GM19238 (cell line): ENCODE results near the gene DMKN.

ENCODE experiments used
- DNase-seq: peaks from one replicate; pipeline ENCODE4 v3.0.0; 2011; ENCODE audit warnings: low spot score; ENCODE audit not compliant: insufficient read length

The DMKN gene

DNA sequence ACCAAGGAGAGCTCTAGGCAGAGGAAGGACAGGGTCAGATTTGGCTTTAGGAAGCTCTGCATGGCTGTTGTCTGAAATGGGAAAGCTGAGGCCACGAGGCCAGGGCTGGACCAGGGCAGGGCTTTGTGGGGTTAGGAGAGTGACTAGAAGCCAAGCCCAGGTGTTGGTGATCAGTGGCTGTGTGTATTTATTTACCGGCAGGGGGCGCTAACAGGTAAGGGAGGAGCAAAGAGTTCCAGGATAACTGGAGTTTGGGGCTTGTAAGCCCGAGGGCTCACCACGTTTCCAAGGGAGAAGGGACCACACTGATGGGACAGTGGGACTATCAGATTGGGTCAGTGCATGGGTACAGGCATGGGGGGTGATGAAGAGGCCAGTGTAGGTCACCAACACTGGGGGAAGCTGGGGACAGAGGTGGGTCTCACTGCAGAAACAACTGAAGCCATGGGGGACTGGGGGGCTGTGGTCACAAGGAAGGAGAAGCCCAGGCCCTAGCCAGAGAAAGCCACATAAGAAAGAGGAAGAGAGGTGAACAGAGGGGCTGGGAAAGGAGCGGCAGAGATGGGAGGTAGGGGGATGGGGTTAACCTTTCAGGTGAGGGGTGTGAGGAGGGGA lies 35.8 kb upstream of the DMKN start:
- DNase-seq: peak; percentile 69

DNA sequence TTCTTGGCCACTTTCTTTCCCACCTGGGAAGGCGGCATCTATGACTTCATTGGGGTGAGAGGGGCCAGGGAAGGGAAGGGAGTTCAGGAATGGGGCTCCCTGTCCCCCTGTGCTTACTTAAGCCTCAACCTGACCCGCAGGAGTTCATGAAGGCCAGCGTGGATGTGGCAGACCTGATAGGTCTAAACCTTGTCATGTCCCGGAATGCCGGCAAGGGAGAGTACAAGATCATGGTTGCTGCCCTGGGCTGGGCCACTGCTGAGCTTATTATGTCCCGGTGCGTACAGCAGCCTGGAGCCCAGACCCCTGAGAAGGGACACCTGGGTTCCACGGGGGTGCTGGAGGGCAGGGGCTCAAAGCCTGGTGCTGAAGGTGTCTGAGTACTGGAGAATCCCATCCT lies 33.1 kb upstream of the DMKN start:
- no peak for DNase-seq

GRCh38 chr19:35545855-35546381 lies 32.5 kb upstream of the DMKN start:
- peak; percentile 65 for DNase-seq

DNA sequence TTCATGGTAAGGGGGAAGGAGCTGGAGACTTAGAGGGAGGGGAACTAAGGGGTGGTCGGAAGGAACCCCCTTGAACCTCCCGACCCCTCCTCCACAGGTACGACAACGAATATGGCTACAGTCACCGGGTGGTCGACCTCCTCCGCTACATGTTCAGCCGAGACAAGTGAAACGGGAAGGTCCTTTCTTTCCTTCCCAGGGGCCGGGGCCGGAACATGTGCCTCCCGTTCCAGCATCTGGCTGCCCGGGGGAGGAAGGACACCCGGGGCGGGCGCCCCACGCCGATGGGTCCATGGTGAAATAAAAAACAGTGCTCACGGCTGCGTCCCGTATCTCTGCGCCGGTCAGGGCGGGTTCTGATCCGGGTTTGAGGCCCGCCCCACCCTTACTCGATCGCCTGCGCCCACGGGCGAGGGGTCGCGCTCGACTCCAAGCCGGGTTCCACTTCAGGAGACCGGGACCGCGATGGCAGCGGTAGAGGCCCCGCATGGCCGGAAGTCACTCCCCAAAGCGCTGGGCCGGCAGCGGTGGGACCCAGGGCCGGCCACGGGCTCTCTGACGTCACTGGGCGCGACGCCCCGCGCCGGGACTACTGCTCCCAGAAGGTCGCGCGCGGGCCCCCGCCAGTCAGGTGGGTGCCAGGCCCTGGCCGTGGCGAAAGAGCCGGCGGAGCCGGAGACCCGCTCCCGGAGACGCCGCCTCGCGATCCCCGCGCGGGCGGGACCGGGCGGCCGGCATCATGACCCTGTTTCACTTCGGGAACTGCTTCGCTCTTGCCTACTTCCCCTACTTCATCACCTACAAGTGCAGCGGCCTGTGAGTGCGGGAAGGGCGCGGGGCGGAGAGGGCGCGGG lies 31.8 kb upstream of the DMKN start, which contains the start of gene TMEM147:
Gene TMEM147 (plus strand): TSS at position 626 of the 854 bp plus-strand sequence. CDS start 114 bp downstream, at position 740.
- DNase-seq: peak; percentile 99

DNA sequence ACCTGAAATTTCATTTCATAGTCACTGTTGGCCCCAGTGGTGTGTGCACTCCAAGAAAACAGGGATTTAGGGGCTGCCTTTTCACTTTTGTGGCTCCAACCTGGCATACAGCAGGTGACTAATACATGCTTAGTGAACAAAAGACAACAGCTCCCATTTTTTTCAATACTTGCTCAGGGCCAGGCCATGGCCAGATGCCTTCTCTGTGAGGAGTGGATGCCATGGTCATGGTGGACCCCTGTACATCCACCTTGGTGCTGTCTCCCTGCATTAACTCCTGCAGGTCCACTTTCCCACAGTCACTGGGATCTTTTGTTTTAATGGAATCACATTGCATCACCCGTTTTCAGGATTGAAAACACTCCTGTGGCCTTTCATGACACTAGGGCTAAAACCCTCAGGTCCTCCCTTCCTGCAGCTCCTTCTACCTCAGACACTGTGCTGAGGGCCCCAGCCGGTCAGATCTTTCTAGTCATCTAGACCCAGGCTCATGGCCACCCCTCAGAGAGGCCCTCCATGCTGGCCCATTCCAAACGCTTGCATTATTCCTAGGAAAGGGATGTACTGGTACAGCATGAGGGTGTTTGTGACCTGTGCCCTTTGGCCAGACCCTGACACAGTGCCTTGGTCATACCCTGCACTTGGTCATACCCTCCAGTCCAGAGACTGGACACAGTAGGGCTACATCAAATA lies 30.8 kb upstream of the DMKN start:
- DNase-seq: no peak

DNA sequence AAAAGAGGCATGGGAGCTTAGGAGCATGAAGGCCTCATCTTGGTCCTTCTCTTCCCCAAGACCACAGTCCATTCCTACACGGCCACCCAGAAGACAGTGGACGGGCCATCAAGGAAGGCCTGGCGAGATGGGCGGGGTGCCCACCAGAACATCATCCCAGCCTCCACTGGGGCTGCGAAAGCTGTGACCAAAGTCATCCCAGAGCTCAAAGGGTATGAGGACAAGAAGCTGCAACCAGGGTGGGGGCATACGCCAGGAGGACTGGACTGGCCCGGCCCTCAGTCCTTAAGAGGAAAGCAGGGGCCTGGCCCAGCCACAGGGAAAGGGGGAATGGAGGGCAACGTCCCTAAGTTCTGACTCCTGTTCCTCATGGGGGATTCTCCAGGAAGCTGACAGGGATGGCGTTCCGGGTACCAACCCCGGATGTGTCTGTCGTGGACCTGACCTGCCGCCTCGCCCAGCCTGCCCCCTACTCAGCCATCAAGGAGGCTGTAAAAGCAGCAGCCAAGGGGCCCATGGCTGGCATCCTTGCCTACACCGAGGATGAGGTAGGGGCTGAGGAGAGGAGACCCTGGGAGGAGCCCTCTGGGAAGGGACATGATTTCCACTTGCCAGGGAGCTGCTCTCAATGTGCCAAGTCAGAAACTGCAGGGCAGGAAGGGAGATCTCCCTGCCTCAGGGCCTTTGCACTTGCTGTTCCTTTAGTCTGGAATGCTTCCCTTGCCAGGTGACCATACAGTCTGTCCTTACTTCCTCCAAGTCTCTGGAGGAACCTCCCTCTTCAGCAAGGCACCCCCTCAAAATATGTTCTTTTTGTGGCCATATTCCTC lies 30.0 kb upstream of the DMKN start:
- no peak for DNase-seq

- DNase-seq: no peak
Measured at GRCh38 chr19:35542209-35542608, 28.8 kb upstream of the DMKN start.

DNA sequence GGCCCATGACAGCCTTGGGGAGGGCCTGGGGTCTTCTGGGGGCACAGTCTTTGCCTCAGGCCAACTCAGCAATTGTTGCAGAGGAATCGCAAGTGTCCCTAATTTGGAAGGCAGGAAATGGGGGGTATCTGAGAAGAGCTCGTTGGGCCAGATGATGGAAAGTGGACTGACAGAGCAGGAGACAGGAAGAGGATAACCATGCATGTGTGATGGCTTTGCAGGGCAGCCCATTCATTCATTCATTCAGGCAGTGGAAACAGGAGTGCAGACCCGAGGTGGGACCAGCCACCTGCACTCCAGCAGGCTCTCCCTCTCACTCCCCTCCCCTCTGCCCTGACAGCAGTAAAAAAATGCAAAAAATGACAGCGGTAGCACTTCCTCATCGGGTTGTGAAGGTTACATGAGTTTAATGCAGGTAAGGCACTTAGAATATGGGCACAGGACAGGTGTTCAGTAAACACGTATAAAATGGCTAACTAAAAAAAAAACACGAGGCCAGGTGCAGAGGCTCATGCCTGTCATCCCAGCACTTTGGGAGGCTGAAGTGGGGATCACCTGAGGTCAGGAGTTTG lies 27.0 kb upstream of the DMKN start:
- DNase-seq: no peak

GRCh38 chr19:35539850-35540249 lies 26.4 kb upstream of the DMKN start:
- DNase-seq: no peak

DNA sequence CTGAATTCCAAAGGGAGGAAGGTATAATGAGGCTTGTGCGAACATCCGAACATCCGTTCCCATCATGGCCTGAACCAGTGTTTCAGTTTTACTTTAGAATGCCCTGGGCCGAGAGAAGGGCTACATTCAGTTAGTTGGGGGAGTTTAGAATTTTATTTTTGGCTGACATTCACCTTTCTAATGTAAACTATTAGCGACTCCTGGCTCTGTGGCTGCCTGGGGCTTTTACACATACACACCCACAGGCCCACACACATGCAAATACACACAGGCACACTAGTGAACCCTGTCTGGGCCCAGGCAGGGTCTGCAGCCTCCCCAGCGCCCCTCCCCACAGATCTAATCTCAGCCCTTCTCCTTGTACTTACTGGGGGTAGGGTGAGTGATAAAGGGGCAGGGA lies 25.9 kb upstream of the DMKN start:
- no peak for DNase-seq

DNA sequence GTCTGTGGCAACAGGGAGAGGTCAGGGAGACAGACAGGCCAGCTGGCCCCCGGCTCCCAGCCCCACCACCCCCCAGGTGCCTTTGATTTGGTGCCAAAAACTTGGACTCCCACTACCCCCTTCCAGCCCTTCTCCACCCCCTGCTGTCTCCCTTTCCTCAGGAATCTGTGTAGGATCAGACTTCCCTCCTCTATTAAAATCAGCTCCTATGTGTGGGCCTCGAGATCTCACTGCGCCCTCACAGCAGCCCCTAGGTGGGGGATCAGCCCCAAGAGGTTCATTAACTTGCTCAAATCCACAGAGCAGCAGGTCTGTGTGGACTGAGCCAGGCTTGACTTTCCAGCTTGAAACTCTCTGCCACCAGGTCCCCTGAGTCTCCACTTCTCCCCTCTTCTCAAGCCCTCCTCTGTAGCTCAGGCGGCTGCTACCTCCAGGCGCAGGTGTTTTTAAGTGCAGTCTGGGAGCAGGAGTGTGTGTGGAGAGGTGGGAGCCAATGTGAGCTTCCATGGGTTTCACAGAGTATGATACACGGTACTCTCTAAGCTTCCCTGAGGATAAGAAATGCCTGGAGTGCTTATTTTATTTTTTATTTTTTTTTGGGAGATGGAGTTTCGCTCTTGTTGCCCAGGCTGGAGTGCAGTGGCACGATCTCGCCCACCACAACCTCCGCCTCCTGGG lies 21.5 kb upstream of the DMKN start:
- DNase-seq: no peak

GRCh38 chr19:35533822-35534392 lies 20.5 kb upstream of the DMKN start:
- DNase-seq: no peak

- DNase-seq: no peak
Measured at GRCh38 chr19:35533201-35533821, 19.9 kb upstream of the DMKN start, which contains the start of gene GAPDHS. GAPDHS (plus strand) TSS chr19:35533456; CDS start chr19:35533528, 72 bp downstream.

DNA sequence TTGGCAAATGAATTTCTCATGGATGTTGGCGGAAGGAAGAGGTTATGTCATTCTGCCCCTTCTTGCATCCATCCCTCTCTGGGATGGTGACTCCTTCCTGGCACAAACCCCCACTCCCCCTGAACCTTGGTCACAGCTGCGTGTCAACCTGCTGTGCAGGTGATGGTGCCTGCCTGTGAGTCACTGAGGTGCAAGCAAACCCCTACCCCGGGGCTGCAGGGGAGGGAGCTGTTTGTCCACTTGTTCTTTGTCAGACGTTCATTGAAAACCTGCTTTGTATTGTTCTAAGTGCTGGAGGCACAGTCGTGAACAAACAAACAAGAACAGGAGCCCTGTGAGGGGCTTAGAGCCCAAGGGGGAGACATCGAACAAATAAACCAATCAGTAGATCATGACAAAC lies 17.8 kb upstream of the DMKN start:
- DNase-seq: no peak

GRCh38 chr19:35529241-35530218 lies 16.1 kb upstream of the DMKN start:
- DNase-seq: no peak

DNA sequence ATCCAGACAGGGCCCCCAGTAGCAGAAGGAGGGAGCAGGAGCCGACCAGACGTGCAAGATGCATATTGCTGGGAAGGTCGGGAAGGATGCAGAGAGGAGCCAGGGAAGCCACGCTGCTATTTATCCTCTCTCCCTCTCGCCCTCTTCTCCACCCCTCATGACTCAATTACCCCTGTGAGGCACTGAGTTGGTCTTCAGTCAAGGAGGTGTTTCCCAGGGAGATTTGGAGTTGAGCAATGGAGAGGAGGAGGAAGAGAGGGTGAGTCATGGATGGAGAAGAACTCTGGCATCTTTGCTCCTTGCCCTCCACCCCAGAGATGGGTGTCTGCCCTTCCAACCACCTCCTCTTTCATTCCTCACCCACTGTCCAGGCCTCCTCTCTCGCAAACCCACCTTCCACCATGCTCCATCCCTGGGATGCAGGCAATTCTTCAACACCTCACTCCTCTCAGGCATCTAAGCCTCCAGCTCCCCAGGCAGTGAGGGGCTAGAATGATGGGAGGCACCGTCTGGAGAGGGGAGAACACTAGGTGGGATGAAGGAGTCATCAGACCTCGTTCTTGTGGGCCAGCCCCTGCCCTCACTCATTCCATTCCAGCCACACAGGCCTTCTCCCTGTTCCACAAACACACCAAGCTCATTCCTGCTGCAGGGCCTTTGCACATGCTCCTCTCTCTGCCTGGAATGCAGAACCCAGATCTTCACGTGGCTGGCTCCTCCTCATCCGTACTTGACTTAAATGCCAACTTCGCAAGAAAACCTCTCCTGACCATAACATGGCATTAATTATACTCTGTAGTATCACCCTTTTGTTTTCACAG lies 15.0 kb upstream of the DMKN start, which contains the start of gene SBSN:
Gene SBSN (minus strand): TSS at position 94 of the 821 bp plus-strand sequence. CDS start 30 bp downstream, at position 64.
- no peak for DNase-seq

DNA sequence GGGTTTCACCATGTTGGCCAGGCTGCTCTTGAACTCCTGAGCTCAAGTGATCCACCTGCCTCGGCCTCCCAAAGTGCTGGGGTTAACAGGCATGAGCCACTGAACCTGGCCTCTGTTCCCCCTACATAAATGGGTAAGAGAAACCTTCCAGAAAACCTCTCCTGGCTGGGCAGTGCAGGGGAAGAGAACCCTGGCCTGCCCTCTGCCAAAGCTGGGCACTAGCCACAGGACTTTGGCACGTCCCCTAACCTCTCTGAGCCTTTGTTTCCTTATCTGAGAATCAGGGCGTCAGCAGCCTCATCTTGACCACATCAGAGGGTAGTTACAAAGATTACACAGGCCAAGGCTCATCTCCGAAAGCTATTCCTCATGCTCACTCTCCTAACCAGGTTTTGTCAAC lies 12.4 kb upstream of the DMKN start:
- DNase-seq: no peak
